ENCODE results near the gene DBNL.
"Not testable (repeated sequence)": the region's sequence is repeated elsewhere in the genome, so short reads cannot be mapped to it uniquely, and the experiment has no call there.

- TF ChIP-seq CTCF, POLR2A (IDR thresholded peaks at IDR 0.05): not testable (repeated sequence)
Observed at GRCh38 chr7:44029433-44029832, 15.1 kb upstream of the DBNL start.
